Measurements from ENCODE around the gene VCPKMT. TPM values are rescaled to one million over a fixed set of nuclear protein-coding genes. Genes with fewer than 3 reads are reported as not detected.
"Not testable (repeated sequence)": the region's sequence is repeated elsewhere in the genome, so short reads cannot be mapped to it uniquely, and the experiment has no call there.

Gene VCPKMT
- total and polyA plus RNA-seq, 4 donors = 2.6 to 5.0 (median 2.9) TPM

DNA sequence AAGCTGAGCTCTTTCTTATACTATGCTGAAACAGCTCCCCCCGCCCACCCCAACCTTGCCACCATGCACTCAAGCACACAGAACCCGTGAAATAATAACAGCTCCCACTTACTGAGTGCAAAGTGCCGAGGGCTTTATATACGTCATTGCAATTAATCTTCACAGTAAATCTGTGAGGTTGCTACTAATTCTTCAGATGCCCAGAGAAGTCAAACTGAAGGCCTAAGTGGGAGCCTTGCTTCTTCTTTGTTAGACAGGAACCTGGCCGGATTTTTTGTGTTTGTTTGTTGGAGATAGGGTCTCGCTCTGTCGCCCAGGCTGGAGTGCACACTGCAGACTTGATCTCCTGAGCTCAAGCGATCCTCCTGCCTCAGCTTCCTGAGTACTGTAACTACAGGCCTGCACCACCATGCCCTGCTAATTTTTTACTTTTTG, 34.0 kb downstream of the VCPKMT start:
- Histone ChIP-seq H3K4me3 (ENCODE audit: low read depth in 1 of 3, low read length in 3 of 3) (no peak overlapping the region), H3K36me3 (ENCODE audit: control insufficient read depth in 4 of 4, insufficient read depth in 3 of 4, low read depth in 1 of 4, low read length in 3 of 4) (no peaks in the 10 kb centered on the region), H3K9me3 (ENCODE audit: control insufficient read depth in 4 of 4, low read length in 3 of 4) (no peaks in the 10 kb centered on the region), H3K27me3 (ENCODE audit: control insufficient read depth in 4 of 4, insufficient read depth in 4 of 4, low read length in 3 of 4) (no peaks in the 10 kb centered on the region), H3K9ac (ENCODE audit: low read depth in 1 of 2, low read length in 2 of 2) (peak overlapping the region in 1 of 2 donors; percentile 28), H3K4me1 (ENCODE audit: control insufficient read depth in 4 of 4, insufficient read depth in 4 of 4, low read length in 3 of 4) (peaks cover 0 to 3% (median 0%) of the 10 kb centered on the region in 4 donors), H3K27ac (ENCODE audit: low read depth in 1 of 2, low read length in 2 of 2) (peak overlapping the region; percentile 7 to 23)
- WGBS = 87% methylated on average over 8 of the region's 8 CpGs
- TF ChIP-seq TAF1 (conservative IDR thresholded peaks at IDR 0.05) (no peak), GABPA (IDR thresholded peaks at IDR 0.05 in 1 of 2, conservative IDR thresholded peaks at IDR 0.05 in 1 of 2) (no peak), NR2F2 (IDR thresholded peaks at IDR 0.05) (no peak), ATF3 (IDR thresholded peaks at IDR 0.05) (no peak), HNF4G (IDR thresholded peaks at IDR 0.05) (no peak), RAD21 (IDR thresholded peaks at IDR 0.05) (no peak), FOXA2 (IDR thresholded peaks at IDR 0.05) (no peak), FOXA1 (IDR thresholded peaks at IDR 0.05) (no peak), MAX (IDR thresholded peaks at IDR 0.05) (no peak), CTCF (IDR thresholded peaks at IDR 0.05; ENCODE audit: low read depth, low read length, missing input control) (no peak), SP1 (IDR thresholded peaks at IDR 0.05) (no peak), ZBTB33 (IDR thresholded peaks at IDR 0.05) (no peak), YY1 (IDR thresholded peaks at IDR 0.05) (no peak), JUND (IDR thresholded peaks at IDR 0.05) (no peak), HNF4A (conservative IDR thresholded peaks at IDR 0.05) (no peak)
- TF ChIP-seq, protein P1, sequence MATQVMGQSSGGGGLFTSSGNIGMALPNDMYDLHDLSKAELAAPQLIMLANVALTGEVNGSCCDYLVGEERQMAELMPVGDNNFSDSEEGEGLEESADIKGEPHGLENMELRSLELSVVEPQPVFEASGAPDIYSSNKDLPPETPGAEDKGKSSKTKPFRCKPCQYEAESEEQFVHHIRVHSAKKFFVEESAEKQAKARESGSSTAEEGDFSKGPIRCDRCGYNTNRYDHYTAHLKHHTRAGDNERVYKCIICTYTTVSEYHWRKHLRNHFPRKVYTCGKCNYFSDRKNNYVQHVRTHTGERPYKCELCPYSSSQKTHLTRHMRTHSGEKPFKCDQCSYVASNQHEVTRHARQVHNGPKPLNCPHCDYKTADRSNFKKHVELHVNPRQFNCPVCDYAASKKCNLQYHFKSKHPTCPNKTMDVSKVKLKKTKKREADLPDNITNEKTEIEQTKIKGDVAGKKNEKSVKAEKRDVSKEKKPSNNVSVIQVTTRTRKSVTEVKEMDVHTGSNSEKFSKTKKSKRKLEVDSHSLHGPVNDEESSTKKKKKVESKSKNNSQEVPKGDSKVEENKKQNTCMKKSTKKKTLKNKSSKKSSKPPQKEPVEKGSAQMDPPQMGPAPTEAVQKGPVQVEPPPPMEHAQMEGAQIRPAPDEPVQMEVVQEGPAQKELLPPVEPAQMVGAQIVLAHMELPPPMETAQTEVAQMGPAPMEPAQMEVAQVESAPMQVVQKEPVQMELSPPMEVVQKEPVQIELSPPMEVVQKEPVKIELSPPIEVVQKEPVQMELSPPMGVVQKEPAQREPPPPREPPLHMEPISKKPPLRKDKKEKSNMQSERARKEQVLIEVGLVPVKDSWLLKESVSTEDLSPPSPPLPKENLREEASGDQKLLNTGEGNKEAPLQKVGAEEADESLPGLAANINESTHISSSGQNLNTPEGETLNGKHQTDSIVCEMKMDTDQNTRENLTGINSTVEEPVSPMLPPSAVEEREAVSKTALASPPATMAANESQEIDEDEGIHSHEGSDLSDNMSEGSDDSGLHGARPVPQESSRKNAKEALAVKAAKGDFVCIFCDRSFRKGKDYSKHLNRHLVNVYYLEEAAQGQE (IDR thresholded peaks at IDR 0.05) = no peak
- no peak for DNase-seq (ENCODE audit: low spot score)

DNA sequence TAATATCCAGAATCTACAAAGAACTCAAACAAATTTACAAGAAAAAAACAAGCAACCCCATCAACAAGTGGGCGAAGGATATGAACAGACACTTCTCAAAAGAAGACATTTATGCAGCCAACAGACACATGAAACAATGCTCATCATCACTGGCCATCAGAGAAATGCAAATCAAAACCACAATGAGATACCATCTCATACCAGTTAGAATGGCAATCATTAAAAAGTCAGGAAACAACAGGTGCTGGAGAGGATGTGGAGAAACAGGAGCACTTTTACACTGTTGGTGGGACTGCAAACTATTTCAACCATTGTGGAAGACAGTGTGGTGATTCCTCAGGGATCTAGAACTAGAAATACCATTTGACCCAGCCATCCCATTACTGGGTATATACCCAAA, 37.3 kb downstream of the VCPKMT start:
- not testable (repeated sequence) for H3K9ac ChIP-seq (ENCODE audit: low read depth in 1 of 2, low read length in 2 of 2); H3K36me3 ChIP-seq (ENCODE audit: control insufficient read depth in 4 of 4, insufficient read depth in 3 of 4, low read depth in 1 of 4, low read length in 3 of 4); H3K9me3 ChIP-seq (ENCODE audit: control insufficient read depth in 4 of 4, low read length in 3 of 4); H3K4me3 ChIP-seq (ENCODE audit: low read depth in 1 of 3, low read length in 3 of 3); H3K27me3 ChIP-seq (ENCODE audit: control insufficient read depth in 4 of 4, insufficient read depth in 4 of 4, low read length in 3 of 4); H3K4me1 ChIP-seq (ENCODE audit: control insufficient read depth in 4 of 4, insufficient read depth in 4 of 4, low read length in 3 of 4); H3K27ac ChIP-seq (ENCODE audit: low read depth in 1 of 2, low read length in 2 of 2); DNase-seq (ENCODE audit: low spot score)
- 95% methylated on average over 1 of the region's 1 CpG for WGBS

- not testable (repeated sequence) for DNase-seq (ENCODE audit: low spot score); H3K9me3 ChIP-seq (ENCODE audit: control insufficient read depth in 4 of 4, low read length in 3 of 4); H3K4me1 ChIP-seq (ENCODE audit: control insufficient read depth in 4 of 4, insufficient read depth in 4 of 4, low read length in 3 of 4); H3K4me3 ChIP-seq (ENCODE audit: low read depth in 1 of 3, low read length in 3 of 3); H3K9ac ChIP-seq (ENCODE audit: low read depth in 1 of 2, low read length in 2 of 2); H3K27me3 ChIP-seq (ENCODE audit: control insufficient read depth in 4 of 4, insufficient read depth in 4 of 4, low read length in 3 of 4); H3K36me3 ChIP-seq (ENCODE audit: control insufficient read depth in 4 of 4, insufficient read depth in 3 of 4, low read depth in 1 of 4, low read length in 3 of 4); H3K27ac ChIP-seq (ENCODE audit: low read depth in 1 of 2, low read length in 2 of 2)
- over 99% methylated on average over 21 of the region's 32 CpGs for WGBS
These were observed 42.7 kb downstream of the VCPKMT start for GRCh38 chr14:50073663-50074062.

Measured in liver (tissue), 9 donors.